GM19468 (cell line): ENCODE results near the gene HDDC3.
"Not testable (repeated sequence)": the region's sequence is repeated elsewhere in the genome, so short reads cannot be mapped to it uniquely, and the experiment has no call there.

Source experiments
- ATAC-seq: cut with Tn5 transposase; IDR thresholded peaks from one replicate; pipeline ENCODE4 v1.9.1; 2021; ENCODE audit warnings: mild to moderate bottlenecking, moderate library complexity, moderate number of reproducible peaks; ENCODE audit not compliant: unreplicated experiment; ENCODE audit errors: extremely low read depth

HDDC3 gene

GRCh38 chr15:90933301-90933700, 952 bp upstream of the HDDC3 start:
- ATAC-seq, result no peak

- ATAC-seq, result no peak
These were observed 277 bp upstream of the HDDC3 start for GRCh38 chr15:90932660-90932991.

GRCh38 chr15:90931575-90931827, 848 bp downstream of the HDDC3 start:
- no peak for ATAC-seq

GRCh38 chr15:90930861-90931574, 1.3 kb downstream of the HDDC3 start:
- ATAC-seq, result no peak

- no peak for ATAC-seq
These were observed 2.9 kb downstream of the HDDC3 start for GRCh38 chr15:90929246-90930019.

GRCh38 chr15:90928106-90928505, 4.2 kb downstream of the HDDC3 start:
- not testable (repeated sequence) for ATAC-seq

- not testable (repeated sequence) for ATAC-seq
These were observed 5.6 kb downstream of the HDDC3 start for GRCh38 chr15:90926766-90927165.

GRCh38 chr15:90924375-90924774, 8.0 kb downstream of the HDDC3 start:
- peak; percentile 12 for ATAC-seq

GRCh38 chr15:90922712-90923322, 9.5 kb downstream of the HDDC3 start:
- peak; percentile 85 for ATAC-seq

GRCh38 chr15:90921887-90922286, 10.5 kb downstream of the HDDC3 start:
- ATAC-seq, result no peak

- ATAC-seq, result no peak
These were observed 13.5 kb downstream of the HDDC3 start for GRCh38 chr15:90918835-90919234.

- no peak for ATAC-seq
These were observed 14.1 kb downstream of the HDDC3 start for GRCh38 chr15:90918034-90918788.

GRCh38 chr15:90917569-90917968, 14.8 kb downstream of the HDDC3 start:
- ATAC-seq, result no peak

- ATAC-seq, result no peak
These were observed 15.9 kb downstream of the HDDC3 start for GRCh38 chr15:90916461-90916860.

- ATAC-seq, result no peak
These were observed 16.4 kb downstream of the HDDC3 start for GRCh38 chr15:90915808-90916440.

- no peak for ATAC-seq
These were observed 17.0 kb downstream of the HDDC3 start for GRCh38 chr15:90915216-90915807.

- ATAC-seq, result no peak
These were observed 17.9 kb downstream of the HDDC3 start for GRCh38 chr15:90914305-90915080.

GRCh38 chr15:90913398-90913944, 18.9 kb downstream of the HDDC3 start:
- ATAC-seq, result no peak

GRCh38 chr15:90912770-90913075, 19.6 kb downstream of the HDDC3 start:
- no peak for ATAC-seq
